HUDEP-2 (cell line): ENCODE measurements around the gene GLIPR2.
"Not testable (repeated sequence)": the region's sequence is repeated elsewhere in the genome, so short reads cannot be mapped to it uniquely, and the experiment has no call there.

Experiments
- DNase-seq, 76 experiments: peaks; one replicate each; lab custom pipeline; 2025; ENCODE audit not compliant: unreplicated experiment in 76 of 76; lab: John Stamatoyannopoulos, UW

GLIPR2 gene

DNA sequence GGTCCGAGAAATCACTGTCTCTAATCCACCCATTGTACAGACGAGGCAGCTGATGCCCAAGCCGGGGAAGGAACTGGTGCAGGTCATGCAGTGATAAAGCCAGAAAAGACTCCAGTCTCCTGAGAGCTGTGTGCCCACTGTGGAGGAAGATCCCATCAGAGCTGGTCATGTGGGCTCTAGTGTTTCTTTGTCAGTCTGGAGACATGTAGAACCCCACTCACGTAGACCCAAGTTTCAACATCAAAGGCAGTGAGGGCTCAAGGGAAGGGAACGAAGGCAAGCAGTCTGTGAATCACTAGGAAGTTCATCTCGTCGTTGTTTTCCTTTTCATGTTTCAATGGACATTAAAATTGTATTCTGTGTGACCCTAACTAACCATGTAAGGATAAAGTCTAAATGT lies 14.6 kb upstream of the GLIPR2 start:
- no peak for DNase-seq

DNA sequence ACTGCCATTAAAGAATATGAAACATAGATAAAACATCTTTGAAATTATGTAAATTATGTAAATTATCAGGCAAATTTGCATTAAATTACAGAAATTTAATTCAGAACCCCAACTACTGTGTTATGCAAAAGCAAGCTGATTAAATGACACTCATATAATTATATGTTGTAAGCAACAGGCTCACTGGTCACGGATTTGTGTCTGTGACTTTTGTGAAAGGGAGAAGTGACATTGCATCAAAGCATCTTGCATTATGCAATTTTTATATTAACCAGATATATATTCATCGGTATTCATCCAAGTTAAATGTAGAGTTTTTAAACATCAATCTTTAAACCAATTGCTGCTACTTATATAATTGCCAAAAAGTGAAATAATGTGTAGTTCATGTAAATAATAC lies 13.0 kb upstream of the GLIPR2 start:
- DNase-seq: no peak

DNA sequence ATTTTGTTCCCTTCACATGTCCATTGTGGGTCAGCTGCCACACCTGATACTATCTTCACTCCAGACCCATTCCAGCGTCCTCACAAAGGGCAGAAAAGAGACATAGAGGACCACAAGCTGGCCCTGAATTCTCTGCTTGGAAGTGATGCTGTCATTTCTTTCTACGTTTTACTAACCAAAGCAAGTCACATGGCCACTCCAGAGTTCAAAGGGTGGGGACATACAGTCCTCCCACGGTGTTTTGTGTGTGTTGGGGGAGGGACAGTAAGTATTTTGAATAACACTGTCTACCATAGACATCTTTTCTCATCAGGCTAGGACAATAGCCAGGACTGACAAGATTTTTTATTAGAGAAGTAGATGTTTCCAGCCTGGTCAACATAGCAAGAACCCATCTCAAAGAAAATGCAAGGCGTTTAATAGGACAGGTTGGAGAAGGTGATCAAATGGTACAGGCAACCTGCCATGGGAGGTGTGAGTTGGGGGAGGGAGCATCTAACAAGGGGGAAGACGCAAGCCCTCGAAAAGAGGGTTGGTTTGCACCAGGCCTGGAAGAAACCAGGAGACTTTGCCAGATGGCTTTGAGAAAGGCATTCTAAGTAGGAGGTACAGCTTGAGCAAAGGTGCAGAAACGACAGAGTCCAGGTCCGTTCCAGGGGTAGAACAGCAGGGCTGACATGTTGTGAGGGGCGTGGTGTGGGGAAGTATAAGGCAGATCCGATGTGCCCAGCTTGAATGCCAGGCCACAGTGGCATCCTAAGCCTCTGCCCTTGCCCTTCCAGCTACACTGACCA lies 11.3 kb upstream of the GLIPR2 start:
- peak in 1 of 76 experiments; percentile 8 for DNase-seq

DNA sequence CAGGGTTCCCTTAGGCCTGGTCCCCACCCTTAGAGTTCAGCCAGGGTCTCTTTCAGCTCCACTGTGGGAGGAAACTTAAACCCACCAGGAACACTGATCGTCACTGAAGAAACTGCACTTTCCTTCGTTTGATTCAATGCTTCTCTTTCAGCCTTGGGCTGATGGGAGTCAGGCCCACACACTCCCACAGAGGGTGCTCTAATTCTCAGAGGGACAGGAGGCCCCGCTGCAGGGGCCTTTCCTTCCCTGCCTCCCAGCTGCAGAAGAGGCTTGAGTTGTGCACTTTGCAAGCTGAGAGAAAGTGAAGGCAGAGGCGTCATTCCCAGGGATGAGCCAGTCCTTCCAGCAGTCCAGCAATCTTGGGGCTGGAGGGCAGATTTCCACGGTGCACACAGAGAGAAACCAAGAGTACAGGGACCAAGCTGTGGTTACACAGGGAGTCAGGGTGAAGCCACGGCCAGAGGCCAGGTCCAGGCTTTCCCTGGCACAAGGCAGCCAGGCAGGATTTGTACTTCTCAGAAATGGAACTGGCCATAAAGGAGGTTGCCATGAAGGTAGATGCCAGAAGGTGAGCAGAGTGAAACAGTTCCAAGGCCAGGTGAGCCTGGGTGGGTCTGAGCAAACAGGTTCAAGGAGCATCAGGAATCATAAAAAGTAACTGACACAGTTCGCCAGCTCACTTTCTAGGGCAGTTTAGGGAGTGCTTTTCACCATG lies 10.4 kb upstream of the GLIPR2 start:
- DNase-seq: no peak

DNA sequence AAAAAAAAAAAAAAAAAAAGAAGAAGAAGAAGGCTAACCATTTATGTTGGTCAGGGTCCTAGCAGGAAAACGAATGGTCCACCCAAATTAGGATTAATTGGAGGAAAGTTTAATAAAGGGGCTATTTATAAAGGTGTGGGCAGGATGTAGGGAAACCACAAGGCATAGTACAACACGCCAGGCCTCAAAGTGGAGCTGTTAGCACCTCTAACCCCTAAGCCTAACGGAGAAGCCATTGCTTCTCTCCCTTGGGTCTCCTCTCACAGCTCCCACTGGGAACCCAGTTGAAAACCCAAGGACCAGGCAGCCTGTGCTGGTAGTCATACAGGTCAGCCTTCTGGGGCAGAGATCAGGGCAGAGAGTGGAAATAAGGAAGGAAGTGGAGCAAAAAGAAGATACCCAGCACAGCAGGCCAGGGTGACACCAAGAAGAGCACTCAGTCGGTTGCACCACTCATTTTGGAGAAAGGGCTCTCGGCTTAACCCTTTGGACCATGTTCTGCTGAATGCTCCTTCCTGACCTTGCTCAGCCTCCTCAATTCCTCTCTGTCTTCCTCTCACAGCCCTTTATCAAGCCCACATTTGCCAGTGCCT lies 8.8 kb upstream of the GLIPR2 start:
- no peak for DNase-seq

DNA sequence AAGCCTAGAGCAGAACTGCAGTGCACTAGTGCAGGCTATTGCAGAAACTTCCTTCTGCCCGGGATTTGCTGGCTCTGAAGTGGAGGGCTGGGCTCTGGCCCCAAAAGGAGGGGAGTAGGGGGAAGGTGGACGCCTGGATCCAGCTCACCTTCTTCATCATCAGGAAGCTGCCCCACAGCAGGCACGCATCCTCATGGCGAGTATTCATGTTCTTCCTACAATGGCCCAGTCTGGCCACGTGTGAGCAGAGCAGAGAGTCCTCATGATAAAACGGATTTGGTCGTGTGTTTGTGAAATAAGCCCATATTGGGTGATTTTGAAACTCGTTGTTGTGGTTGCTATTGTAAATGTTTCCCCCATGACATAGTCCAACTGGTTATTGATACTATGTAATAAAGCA lies 8.2 kb upstream of the GLIPR2 start:
- DNase-seq: no peak

DNA sequence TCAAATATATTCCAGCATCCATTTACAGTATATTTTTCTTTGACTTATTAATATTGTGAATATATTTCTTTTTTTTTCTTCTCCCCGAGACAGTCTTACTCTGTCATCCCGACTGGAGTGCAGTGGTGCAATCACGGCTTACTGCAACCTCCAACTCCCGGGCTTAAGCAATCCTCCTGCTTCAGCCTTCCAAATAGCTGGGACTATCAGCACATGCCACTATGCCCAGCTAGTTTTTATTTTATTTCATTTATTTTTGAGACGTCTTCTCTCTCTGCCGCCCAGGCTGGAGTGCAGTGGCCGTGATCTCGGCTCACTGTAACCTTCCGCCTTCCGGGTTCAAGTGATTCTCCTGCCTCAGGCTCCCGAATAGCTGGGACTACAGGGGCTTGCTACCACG lies 7.4 kb upstream of the GLIPR2 start:
- no peak for DNase-seq

DNA sequence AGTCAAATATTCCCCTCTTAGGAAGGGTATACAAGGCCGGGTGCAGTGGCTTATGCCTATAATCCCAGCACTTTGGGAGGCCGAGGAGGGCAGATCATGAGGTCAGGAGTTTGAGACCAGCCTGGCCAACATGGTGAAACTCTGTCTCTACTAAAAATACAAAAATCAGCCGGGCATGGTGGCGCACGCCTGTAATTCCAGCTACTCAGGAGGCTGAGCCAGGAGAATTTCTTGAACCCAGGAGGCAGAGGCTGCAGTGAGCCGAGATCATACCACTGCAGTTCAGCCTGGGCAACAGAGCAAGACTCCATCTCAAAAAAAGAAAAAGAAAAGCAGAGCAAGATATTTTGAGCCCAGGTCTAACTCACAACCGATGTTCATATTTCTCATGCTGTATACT lies 4.9 kb upstream of the GLIPR2 start:
- not testable (repeated sequence) for DNase-seq

DNA sequence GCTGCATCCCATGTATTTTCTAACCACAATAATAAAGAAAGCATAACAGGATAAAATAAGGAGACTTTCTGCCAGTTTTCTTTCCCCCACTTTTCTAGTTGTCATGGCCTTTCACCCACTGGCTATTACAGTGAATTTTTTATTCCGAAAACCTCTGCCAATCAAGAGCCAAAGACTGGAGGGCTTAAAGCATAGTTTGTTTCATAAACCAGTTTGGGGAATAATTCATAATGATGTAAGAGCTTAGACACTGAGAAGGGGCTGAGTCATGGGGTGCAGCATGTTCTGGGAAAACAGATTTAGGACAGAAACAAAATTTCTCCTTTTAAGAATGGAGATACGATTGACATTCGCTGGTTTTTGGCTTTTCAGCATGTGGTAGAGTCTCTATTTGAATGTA lies 4.4 kb upstream of the GLIPR2 start:
- DNase-seq: no peak

DNA sequence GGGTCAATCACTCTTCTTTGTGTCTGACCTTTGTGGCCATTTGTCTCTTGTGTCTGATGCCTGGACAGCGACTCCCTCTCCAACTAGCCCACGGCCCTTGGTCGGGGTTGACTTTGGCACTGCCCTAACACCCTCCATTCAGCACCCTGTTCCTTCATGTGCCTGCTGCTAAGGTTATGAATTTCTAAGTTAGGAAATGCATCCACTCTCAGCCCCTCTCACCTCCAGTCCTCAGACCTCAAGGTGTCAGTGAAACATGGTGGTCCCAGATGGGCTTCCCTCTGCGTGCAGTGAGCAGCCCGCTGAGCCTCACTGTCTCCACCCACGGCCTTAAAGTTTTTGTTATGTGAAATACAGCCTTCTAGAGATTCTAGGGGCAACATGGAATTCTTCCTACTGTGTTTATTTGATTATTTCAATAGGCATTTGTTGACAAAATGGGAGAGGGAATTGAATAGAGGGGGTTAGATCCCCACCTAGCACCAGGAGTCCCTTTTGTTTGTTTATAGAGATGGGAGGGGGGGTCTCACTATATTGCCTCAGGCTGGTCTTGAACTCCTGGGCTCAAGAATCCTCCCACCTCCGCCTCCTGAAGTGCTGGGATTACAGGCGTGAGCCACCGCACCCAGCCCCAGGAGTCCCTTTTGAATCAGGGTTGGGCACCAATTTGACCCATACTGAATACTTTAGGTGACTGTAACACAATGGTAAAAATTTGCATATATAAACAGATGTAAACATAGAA lies 1.6 kb upstream of the GLIPR2 start:
- DNase-seq: no peak

DNA sequence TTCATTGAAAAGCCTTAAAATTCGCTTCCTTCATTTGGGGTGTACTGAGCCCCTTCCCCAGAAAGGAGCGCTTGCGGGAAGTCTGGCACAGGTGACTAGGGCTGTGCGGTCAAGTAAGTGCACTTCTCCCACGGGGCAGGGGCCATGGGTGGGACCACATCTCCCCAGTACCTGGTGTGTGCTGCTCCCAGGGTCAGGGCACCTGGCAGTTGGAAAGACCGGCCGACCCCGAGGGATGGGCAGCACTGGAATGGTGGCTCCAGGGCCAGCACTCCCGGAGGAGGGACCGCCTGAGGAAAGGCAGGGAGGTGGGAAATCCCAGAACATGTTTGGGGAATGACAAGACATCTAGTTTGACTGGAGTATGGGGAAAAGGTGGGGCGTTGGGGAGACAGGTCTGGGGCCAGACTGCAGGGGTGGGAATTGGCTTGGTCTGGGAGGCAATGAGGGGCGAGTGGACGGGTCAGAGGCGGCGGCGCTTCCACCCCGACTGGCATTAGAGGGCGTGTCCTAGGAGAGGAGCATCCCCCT lies 727 bp upstream of the GLIPR2 start:
- DNase-seq: no peak

DNA sequence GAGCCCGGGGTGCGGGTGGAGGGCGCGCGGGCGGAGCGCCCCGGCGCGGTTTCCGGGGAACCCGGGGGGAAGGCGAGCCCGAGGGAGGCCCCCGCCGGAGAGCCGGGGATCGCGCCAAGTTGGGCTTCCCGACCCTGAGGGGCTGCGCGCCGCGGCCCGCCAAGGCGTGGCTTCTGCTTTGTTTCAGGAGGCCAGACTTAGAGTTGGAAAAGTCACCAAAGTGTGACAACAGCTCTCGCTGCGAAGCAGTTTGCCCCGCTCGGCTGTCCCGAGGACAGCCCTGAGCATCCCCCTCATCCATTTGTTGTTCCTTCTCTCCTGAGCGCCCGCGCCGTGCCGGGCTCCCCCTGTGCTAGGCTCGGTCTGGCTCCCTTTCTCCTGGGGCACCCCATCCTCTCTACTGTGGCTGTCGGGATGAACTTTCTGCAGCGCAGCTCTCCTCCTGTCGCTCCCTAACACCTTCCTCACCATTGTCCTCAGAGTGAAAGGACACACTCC lies 410 bp downstream of the GLIPR2 start:
- DNase-seq: no peak

DNA sequence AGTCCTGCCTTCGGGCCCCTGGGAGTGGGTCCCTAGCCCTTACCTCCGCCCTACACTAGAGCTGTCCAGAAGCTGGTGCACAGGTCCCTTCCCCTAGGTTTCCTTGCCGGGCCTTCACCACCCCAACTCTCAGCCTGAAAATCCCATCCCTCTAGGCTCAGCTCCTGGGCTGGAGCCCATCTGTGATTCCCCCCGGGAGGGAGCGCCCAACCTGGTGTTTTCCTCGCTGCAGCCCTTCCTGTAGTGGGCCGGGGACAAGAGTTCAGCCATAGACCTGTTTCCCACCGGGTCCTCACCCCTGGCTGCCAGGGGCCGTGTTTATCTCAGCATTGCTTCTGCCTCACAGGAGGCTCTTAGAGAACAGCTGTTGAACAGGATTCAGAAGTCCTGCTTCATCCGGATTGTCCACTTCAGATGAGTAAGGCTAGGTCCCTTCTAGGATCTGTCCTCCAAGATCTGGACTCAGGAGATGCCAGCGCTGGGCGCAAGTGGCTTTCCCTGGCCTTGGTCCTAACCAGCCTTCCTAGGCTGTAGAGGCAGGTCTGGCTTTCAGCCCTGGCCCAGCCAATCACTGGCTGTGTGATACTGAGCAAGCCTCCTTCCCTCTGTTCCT lies 965 bp downstream of the GLIPR2 start:
- no peak for DNase-seq

DNA sequence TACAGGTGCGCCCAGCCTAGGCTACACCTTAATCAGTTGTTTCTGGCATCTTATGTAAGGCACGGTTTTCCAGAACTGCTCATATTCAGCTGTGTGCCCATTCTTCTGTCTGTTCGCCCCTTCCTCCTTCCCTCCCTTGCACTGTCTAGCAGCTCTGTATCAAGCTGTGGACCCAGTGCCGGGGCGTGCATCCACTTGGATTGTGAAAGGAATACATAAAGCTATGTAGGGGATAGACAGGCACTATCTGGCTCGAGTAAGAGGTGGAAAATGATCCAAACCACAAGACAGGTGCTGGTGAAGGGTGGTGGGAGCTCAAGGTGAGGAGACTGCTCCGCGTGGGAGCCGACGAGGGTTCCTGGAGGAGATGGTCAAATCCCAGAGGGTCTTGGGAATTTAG lies 2.0 kb downstream of the GLIPR2 start:
- no peak for DNase-seq

DNA sequence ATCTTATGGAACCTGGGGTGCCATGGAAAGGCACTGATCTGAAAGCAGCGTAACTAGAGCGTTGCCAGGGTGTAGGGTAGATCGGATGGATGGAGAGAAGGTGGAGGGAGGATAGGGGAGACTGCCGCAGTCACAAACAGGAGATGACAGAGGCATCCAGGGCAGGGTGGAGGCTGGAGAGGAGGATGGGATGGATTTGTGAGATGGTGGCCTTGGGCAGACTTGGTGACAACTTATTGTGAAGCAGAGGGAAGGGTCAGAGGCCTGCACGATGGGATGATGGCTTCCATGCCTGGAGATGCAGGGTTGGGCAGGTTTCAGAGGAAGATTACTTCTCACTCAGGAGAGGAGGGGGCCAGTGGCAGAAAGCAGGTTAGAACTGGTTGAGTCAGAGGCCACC lies 2.4 kb downstream of the GLIPR2 start:
- DNase-seq: no peak

DNA sequence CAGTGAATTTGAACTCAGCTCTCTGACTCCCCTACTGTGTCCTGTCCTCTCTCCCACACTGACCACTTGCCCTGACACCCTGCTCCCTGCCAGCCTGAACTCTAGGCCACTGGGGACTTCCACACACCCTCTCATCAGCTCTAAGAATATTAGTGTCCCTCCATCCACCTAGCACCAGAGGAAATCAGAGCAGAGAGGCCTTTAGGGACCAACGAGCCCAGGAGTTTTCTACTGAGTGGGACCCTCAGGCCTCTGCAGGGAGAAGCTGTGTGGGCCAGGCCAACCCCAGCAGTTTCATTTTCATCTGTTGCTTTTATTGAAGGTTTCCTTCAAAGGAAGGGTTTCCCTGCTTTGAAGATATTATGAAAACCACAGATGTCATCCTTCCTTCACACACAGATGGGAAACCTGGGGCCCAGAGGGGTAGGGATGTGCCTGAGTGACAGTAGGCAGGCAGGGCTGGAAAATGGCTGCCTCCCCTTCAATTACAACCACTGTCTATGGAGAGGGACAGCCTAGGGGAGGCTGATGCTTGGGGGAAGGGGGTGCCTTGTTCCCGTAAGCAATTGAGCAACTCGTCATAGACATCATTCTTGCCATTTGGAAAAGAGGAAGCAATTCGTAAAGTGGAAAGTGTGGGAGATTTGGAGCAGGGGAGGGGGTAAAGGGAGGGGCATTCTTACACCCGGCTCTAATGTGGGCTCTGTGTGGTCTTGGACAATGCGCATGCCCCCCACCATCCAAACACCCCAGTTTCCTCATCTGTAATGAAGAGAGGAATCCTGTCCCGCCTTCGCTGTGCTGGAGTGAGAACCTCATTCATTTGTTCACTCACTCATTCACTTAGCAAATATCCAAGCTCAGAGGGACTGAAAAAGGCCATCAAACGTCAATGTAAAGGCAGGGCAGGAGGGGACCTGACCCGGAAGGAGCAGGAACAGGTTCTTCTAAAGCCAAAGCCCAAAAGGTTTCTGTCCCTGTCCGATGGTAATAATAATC lies 3.9 kb downstream of the GLIPR2 start:
- no peak for DNase-seq

DNA sequence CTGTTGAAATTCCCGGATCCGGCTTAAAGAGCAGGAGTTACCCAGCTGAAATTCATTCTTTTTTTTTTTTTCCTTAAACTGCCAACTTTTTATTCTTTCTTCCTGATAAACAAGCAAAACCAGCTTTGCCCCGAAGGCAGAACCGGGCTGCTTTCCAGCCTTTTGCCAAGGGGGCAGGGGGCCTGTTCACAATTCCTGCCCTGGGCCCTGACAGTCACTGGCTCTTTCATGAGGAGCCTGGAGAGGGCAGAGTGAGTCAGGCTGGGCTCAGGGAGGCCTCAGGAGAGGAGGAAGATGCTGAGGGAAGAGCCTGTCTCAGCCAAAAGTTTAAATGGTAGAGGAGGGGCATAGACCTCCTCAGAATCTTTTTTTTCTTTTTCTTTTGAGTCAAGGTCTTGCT lies 4.8 kb downstream of the GLIPR2 start:
- DNase-seq: no peak

DNA sequence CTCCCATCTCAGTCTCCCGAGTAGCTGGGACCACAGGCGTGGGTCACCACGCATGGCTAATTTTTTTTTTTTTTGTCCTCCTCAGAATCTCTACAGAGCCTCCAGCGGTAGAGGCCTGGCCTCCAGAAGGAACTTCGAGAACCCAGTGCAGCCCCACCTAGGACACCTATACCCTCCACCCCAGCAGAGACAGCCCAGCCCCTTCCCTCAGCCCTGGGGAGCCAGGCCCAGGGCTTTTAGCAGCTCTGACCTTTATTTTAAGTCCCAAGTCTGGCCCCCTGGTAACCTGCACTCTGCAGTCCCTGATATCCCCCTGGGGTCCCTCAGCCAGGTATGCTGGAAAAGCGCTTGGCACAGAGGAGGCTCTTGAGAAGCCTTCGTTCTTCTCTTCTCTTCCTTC lies 5.2 kb downstream of the GLIPR2 start:
- DNase-seq: no peak
